ENCODE measurements around the gene C2CD4B.

Gene C2CD4B

GRCh38 chr15:62118520-62119226 lies 46.4 kb downstream of the C2CD4B start:
- ChIA-PET POLR2A (no interaction called here), CTCF (no interaction called here)
- TF ChIP-seq CTCF (IDR thresholded peaks at IDR 0.05; ENCODE audit: control extremely low read depth, extremely low read depth, low read depth, missing control alignments), result no peak
- DNase-seq (ENCODE audit: extremely low spot score), result no peak

GRCh38 chr15:62115847-62116246 lies 49.2 kb downstream of the C2CD4B start:
- ChIA-PET CTCF (no interaction called here), POLR2A (no interaction called here)
- no peak for DNase-seq (ENCODE audit: extremely low spot score)
- TF ChIP-seq CTCF (IDR thresholded peaks at IDR 0.05; ENCODE audit: control extremely low read depth, extremely low read depth, low read depth, missing control alignments), result no peak

Measured in GM10248 (cell line).